Astrocyte (in vitro differentiated cells and primary cell): ENCODE results near the gene OSBPL2. TPM values are rescaled to one million over a fixed set of nuclear protein-coding genes. Genes with fewer than 3 reads are reported as not detected.
A peak's percentile ranks its signal among the peaks of the same experiment; 100 is the strongest.

Source experiments
- DNase-seq: peaks from one replicate; pipeline ENCODE4 v3.0.0-alpha.2; 2010; ENCODE audit warnings: low read depth
- FAIRE-seq: peaks from 2 replicates; lab custom pipeline; 2011; peaks lifted over from hg19 to GRCh38; lab: Jason Lieb, UNC
- H2AFZ ChIP-seq: 2 replicates; pipeline ENCODE4 v1.6.0; 2012; ENCODE audit warnings: low read depth, low read length, inconsistent platforms
- H3K27ac ChIP-seq: 2 replicates; pipeline ENCODE4 v1.5.1; 2011; ENCODE audit warnings: low read depth, low read length, inconsistent platforms
- H3K27me3 ChIP-seq: 2 replicates; pipeline ENCODE4 v1.6.0; 2011; ENCODE audit warnings: low read length, inconsistent platforms; ENCODE audit not compliant: insufficient read depth
- H3K36me3 ChIP-seq: 2 replicates; pipeline ENCODE4 v1.5.1; 2011; ENCODE audit warnings: low read length, inconsistent platforms; ENCODE audit not compliant: insufficient read depth
- H3K4me1 ChIP-seq: 2 replicates; pipeline ENCODE4 v1.5.1; 2011; ENCODE audit warnings: low read length, inconsistent platforms; ENCODE audit not compliant: insufficient read depth
- H3K4me2 ChIP-seq: 2 replicates; pipeline ENCODE4 v1.6.0; 2012; ENCODE audit warnings: low read length, inconsistent platforms
- H3K4me3 ChIP-seq: 2 replicates; pipeline ENCODE4 v1.5.1; 2011; ENCODE audit warnings: low read depth, mild to moderate bottlenecking, low read length, inconsistent platforms; ENCODE audit not compliant: insufficient read depth
- H3K79me2 ChIP-seq: 2 replicates; pipeline ENCODE4 v1.6.0; 2012; ENCODE audit warnings: mild to moderate bottlenecking, low read length, inconsistent platforms; ENCODE audit not compliant: insufficient read depth
- H3K9ac ChIP-seq: 2 replicates; pipeline ENCODE4 v1.6.0; 2012; ENCODE audit warnings: mild to moderate bottlenecking, low read length, inconsistent platforms
- H3K9me3 ChIP-seq: 2 replicates; pipeline ENCODE4 v1.5.1; 2012; ENCODE audit warnings: low read depth, mild to moderate bottlenecking, low read length, inconsistent platforms; ENCODE audit not compliant: insufficient read depth
- H4K20me1 ChIP-seq: 2 replicates; pipeline ENCODE4 v1.6.0; 2012; ENCODE audit warnings: low read length, inconsistent platforms; ENCODE audit not compliant: insufficient read depth
- H3K27ac Mint-ChIP-seq: one replicate; pipeline ENCODE4 v1.8.0; 2021; ENCODE audit warnings: mild to moderate bottlenecking, mixed read lengths; ENCODE audit not compliant: unreplicated experiment
- H3K27me3 Mint-ChIP-seq: one replicate; pipeline ENCODE4 v1.8.0; 2021; ENCODE audit warnings: low read depth, mixed read lengths; ENCODE audit not compliant: unreplicated experiment
- H3K36me3 Mint-ChIP-seq: one replicate; pipeline ENCODE4 v1.8.0; 2021; ENCODE audit warnings: low read depth, mixed read lengths; ENCODE audit not compliant: unreplicated experiment
- H3K4me1 Mint-ChIP-seq: one replicate; pipeline ENCODE4 v1.8.0; 2021; ENCODE audit warnings: low read depth, mixed read lengths; ENCODE audit not compliant: unreplicated experiment
- H3K4me3 Mint-ChIP-seq: one replicate; pipeline ENCODE4 v1.8.0; 2021; ENCODE audit warnings: mild to moderate bottlenecking, moderate library complexity, mixed read lengths; ENCODE audit not compliant: unreplicated experiment
- H3K9me3 Mint-ChIP-seq: one replicate; pipeline ENCODE4 v1.8.0; 2021; ENCODE audit warnings: mild to moderate bottlenecking, mixed read lengths; ENCODE audit not compliant: unreplicated experiment
- EZH2 ChIP-seq: IDR thresholded peaks from 2 replicates; pipeline ENCODE4 v1.6.1; 2012; ENCODE audit warnings: mild to moderate bottlenecking, low read length, inconsistent platforms; ENCODE audit not compliant: insufficient read depth
- total RNA-seq: library from RNA; stranded (reverse); gene quantifications from 2 replicates; pipeline ENCODE4 v1.2.1, GENCODE V29; 2021
- TF ChIP-seq, protein P1 (sequence below): IDR thresholded peaks from 2 replicates; pipeline ENCODE4 v1.5.1; 2011; ENCODE audit warnings: low read depth, mild to moderate bottlenecking, inconsistent platforms, low read length, moderate library complexity; ENCODE audit not compliant: insufficient read depth

Gene OSBPL2
- total RNA-seq, 1 donor from 2014 or later: 60.3 TPM

DNA sequence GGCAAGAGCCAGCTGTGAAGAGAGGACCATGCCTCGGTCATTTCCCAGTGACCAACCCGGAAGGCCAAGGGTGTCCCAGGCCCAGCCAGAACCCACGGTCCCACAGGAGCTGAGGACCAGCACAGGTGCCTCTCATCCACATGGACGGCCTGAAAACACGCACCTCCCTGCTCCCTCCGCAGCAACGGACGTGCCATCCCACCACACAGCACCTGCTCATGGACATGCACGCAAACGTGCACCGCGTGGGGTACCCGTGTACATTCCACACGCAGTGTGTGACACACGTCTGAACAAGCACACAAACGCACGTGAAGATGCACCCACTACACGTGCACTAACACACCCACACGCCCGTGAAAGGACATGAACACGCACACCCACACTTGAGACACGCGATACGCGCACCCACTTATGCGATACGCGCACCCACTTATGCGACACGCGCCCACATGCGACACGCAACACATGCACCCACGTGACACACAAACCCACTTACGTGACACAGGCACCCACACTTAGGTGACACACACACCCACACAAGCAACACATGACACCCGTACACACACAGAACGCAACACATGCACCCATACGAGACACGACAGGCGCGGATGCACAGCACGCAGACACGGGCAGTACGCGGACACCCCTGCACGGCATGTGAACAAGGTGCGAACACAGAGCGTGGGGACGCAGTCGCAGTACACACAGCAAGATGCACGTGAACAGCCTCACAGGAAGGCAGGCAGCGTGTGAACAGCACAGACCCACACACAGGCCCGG lies 98.6 kb downstream of the OSBPL2 start:
- H3K27me3 Mint-ChIP-seq: no peaks in the 10 kb centered on the region
- Histone ChIP-seq H4K20me1 (no peaks in the 10 kb centered on the region), H3K27ac (no peak overlapping the region), H2AFZ (no peak overlapping the region), H3K27me3 (no peaks in the 10 kb centered on the region), H3K9me3 (no peaks in the 10 kb centered on the region), H3K4me2 (no peak overlapping the region), H3K79me2 (no peaks in the 10 kb centered on the region), H3K36me3 (peaks cover 5% of the 10 kb centered on the region), H3K4me1 (no peaks in the 10 kb centered on the region), H3K9ac (no peak overlapping the region), H3K4me3 (no peak overlapping the region)
- DNase-seq: no peak
- no peak overlapping the region for H3K4me3 Mint-ChIP-seq
- H3K4me1 Mint-ChIP-seq: no peaks in the 10 kb centered on the region
- H3K27ac Mint-ChIP-seq: peak overlapping the region; percentile 35
- no peak for FAIRE-seq
- H3K36me3 Mint-ChIP-seq: peaks cover 18% of the 10 kb centered on the region
- TF ChIP-seq, protein P1, sequence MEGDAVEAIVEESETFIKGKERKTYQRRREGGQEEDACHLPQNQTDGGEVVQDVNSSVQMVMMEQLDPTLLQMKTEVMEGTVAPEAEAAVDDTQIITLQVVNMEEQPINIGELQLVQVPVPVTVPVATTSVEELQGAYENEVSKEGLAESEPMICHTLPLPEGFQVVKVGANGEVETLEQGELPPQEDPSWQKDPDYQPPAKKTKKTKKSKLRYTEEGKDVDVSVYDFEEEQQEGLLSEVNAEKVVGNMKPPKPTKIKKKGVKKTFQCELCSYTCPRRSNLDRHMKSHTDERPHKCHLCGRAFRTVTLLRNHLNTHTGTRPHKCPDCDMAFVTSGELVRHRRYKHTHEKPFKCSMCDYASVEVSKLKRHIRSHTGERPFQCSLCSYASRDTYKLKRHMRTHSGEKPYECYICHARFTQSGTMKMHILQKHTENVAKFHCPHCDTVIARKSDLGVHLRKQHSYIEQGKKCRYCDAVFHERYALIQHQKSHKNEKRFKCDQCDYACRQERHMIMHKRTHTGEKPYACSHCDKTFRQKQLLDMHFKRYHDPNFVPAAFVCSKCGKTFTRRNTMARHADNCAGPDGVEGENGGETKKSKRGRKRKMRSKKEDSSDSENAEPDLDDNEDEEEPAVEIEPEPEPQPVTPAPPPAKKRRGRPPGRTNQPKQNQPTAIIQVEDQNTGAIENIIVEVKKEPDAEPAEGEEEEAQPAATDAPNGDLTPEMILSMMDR: no peak
- TF ChIP-seq EZH2: no peak
- no peaks in the 10 kb centered on the region for H3K9me3 Mint-ChIP-seq

DNA sequence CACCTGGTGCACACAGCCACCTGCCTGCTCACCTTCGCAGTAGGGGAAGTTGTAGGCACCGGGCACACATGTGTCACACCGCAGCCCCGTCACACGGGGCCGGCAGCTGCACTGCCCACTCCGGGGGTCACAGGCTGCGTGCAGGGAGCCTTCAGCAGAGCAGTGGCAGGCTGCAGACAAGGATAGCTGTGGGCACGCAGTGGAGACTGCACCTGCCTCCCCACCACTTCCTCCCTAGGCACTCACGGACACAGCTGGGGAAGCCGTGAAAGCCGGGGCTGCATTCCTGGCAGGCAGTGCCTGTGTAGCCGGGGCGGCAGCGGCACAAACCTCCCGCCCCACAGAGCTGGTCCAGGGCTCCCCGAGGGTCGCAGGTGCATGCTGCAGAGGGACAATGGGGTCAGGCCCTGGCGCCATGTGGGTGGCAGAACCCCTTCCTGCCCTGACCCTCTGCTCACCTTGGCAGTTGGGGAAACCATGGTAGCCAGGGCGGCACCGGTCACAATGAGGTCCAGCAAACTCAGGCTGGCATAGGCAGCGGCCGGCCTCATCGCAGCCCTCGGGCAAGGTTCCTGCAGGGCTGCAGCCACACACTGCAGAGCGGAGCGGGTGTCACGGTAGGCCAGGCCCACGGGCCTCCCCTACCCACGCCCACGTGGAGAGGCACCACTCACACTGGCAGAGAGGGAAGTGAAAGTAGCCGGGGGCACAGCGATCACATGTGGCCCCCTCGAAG lies 99.4 kb downstream of the OSBPL2 start:
- H3K36me3 ChIP-seq: peaks cover 5% of the 10 kb centered on the region

More for the DNA sequence above, 99.4 kb downstream of the OSBPL2 start:
- H3K9ac ChIP-seq: no peak overlapping the region
- H3K4me3 ChIP-seq: no peak overlapping the region
- Mint-ChIP-seq H3K27ac (no peak overlapping the region), H3K27me3 (no peaks in the 10 kb centered on the region), H3K4me3 (no peak overlapping the region), H3K4me1 (no peaks in the 10 kb centered on the region), H3K9me3 (no peaks in the 10 kb centered on the region), H3K36me3 (peaks cover 19% of the 10 kb centered on the region)
- DNase-seq (no peak), FAIRE-seq (no peak)
- H3K27ac ChIP-seq: no peak overlapping the region
- no peak overlapping the region for H3K4me2 ChIP-seq
- H3K27me3 ChIP-seq: no peaks in the 10 kb centered on the region
- TF ChIP-seq, protein P1: no peak
- no peak for TF ChIP-seq EZH2
- H4K20me1 ChIP-seq: no peaks in the 10 kb centered on the region
- no peaks in the 10 kb centered on the region for H3K79me2 ChIP-seq
- H3K9me3 ChIP-seq: no peaks in the 10 kb centered on the region
- H2AFZ ChIP-seq: no peak overlapping the region
- no peaks in the 10 kb centered on the region for H3K4me1 ChIP-seq
